ENCODE results near the gene PPFIA1.
A peak's percentile ranks its signal among the peaks of the same experiment; 100 is the strongest.
"Not testable (repeated sequence)": the region's sequence is repeated elsewhere in the genome, so short reads cannot be mapped to it uniquely, and the experiment has no call there.

PPFIA1 gene

GRCh38 chr11:70381350-70381749, 110.9 kb downstream of the PPFIA1 start:
- no peak overlapping the region for H3K4me3 ChIP-seq (ENCODE audit: low read length in 2 of 2)
- no peaks in the 10 kb centered on the region for H3K9me3 ChIP-seq (ENCODE audit: control insufficient read depth in 2 of 2, low read length in 2 of 2)
- H3K4me1 ChIP-seq (ENCODE audit: control insufficient read depth in 2 of 2, insufficient read depth in 2 of 2, low read length in 2 of 2): no peaks in the 10 kb centered on the region
- no peak overlapping the region for H3K27ac ChIP-seq (ENCODE audit: low read depth in 2 of 2, low read length in 2 of 2)
- no peak overlapping the region for H3K9ac ChIP-seq (ENCODE audit: low read depth in 1 of 2, low read length in 2 of 2)
- no peaks in the 10 kb centered on the region for H3K27me3 ChIP-seq (ENCODE audit: control insufficient read depth in 2 of 2, insufficient read depth in 2 of 2, low read length in 2 of 2)
- peaks cover 33 to 67% of the 10 kb centered on the region in 2 donors for H3K36me3 ChIP-seq (ENCODE audit: control insufficient read depth in 2 of 2, insufficient read depth in 2 of 2, low read length in 2 of 2)

- Histone ChIP-seq H3K9me3 (ENCODE audit: control insufficient read depth in 2 of 2, low read length in 2 of 2) (no peaks in the 10 kb centered on the region), H3K27me3 (ENCODE audit: control insufficient read depth in 2 of 2, insufficient read depth in 2 of 2, low read length in 2 of 2) (no peaks in the 10 kb centered on the region), H3K4me3 (ENCODE audit: low read length in 2 of 2) (no peak overlapping the region), H3K36me3 (ENCODE audit: control insufficient read depth in 2 of 2, insufficient read depth in 2 of 2, low read length in 2 of 2) (peaks cover 29 to 59% of the 10 kb centered on the region in 2 donors), H3K9ac (ENCODE audit: low read depth in 1 of 2, low read length in 2 of 2) (no peak overlapping the region), H3K4me1 (ENCODE audit: control insufficient read depth in 2 of 2, insufficient read depth in 2 of 2, low read length in 2 of 2) (no peaks in the 10 kb centered on the region), H3K27ac (ENCODE audit: low read depth in 2 of 2, low read length in 2 of 2) (no peak overlapping the region)
These were observed 111.7 kb downstream of the PPFIA1 start for GRCh38 chr11:70381872-70382861.

GRCh38 chr11:70383664-70384565, 113.4 kb downstream of the PPFIA1 start:
- no peak overlapping the region for H3K27ac ChIP-seq (ENCODE audit: low read depth in 2 of 2, low read length in 2 of 2)
- H3K4me1 ChIP-seq (ENCODE audit: control insufficient read depth in 2 of 2, insufficient read depth in 2 of 2, low read length in 2 of 2): no peaks in the 10 kb centered on the region
- no peak overlapping the region for H3K9ac ChIP-seq (ENCODE audit: low read depth in 1 of 2, low read length in 2 of 2)
- H3K27me3 ChIP-seq (ENCODE audit: control insufficient read depth in 2 of 2, insufficient read depth in 2 of 2, low read length in 2 of 2): no peaks in the 10 kb centered on the region
- H3K36me3 ChIP-seq (ENCODE audit: control insufficient read depth in 2 of 2, insufficient read depth in 2 of 2, low read length in 2 of 2): peaks cover 12 to 46% of the 10 kb centered on the region in 2 donors
- no peak overlapping the region for H3K4me3 ChIP-seq (ENCODE audit: low read length in 2 of 2)
- no peaks in the 10 kb centered on the region for H3K9me3 ChIP-seq (ENCODE audit: control insufficient read depth in 2 of 2, low read length in 2 of 2)

GRCh38 chr11:70384566-70385152, 114.2 kb downstream of the PPFIA1 start:
- no peaks in the 10 kb centered on the region for H3K27me3 ChIP-seq (ENCODE audit: control insufficient read depth in 2 of 2, insufficient read depth in 2 of 2, low read length in 2 of 2)
- no peak overlapping the region for H3K4me3 ChIP-seq (ENCODE audit: low read length in 2 of 2)
- H3K9ac ChIP-seq (ENCODE audit: low read depth in 1 of 2, low read length in 2 of 2): no peak overlapping the region
- H3K9me3 ChIP-seq (ENCODE audit: control insufficient read depth in 2 of 2, low read length in 2 of 2): no peaks in the 10 kb centered on the region
- no peaks in the 10 kb centered on the region for H3K4me1 ChIP-seq (ENCODE audit: control insufficient read depth in 2 of 2, insufficient read depth in 2 of 2, low read length in 2 of 2)
- peaks cover 10 to 44% of the 10 kb centered on the region in 2 donors for H3K36me3 ChIP-seq (ENCODE audit: control insufficient read depth in 2 of 2, insufficient read depth in 2 of 2, low read length in 2 of 2)
- H3K27ac ChIP-seq (ENCODE audit: low read depth in 2 of 2, low read length in 2 of 2): no peak overlapping the region

- Histone ChIP-seq H3K27me3 (ENCODE audit: control insufficient read depth in 2 of 2, insufficient read depth in 2 of 2, low read length in 2 of 2) (no peaks in the 10 kb centered on the region), H3K4me3 (ENCODE audit: low read length in 2 of 2) (no peak overlapping the region), H3K27ac (ENCODE audit: low read depth in 2 of 2, low read length in 2 of 2) (no peak overlapping the region), H3K4me1 (ENCODE audit: control insufficient read depth in 2 of 2, insufficient read depth in 2 of 2, low read length in 2 of 2) (no peaks in the 10 kb centered on the region), H3K9ac (ENCODE audit: low read depth in 1 of 2, low read length in 2 of 2) (no peak overlapping the region), H3K36me3 (ENCODE audit: control insufficient read depth in 2 of 2, insufficient read depth in 2 of 2, low read length in 2 of 2) (peaks cover 8 to 25% of the 10 kb centered on the region in 2 donors), H3K9me3 (ENCODE audit: control insufficient read depth in 2 of 2, low read length in 2 of 2) (no peaks in the 10 kb centered on the region)
These were observed 117.1 kb downstream of the PPFIA1 start for GRCh38 chr11:70387564-70387963.

- no peak overlapping the region for H3K27ac ChIP-seq (ENCODE audit: low read depth in 2 of 2, low read length in 2 of 2)
- H3K36me3 ChIP-seq (ENCODE audit: control insufficient read depth in 2 of 2, insufficient read depth in 2 of 2, low read length in 2 of 2): peaks cover 3 to 14% of the 10 kb centered on the region in 2 donors
- H3K9me3 ChIP-seq (ENCODE audit: control insufficient read depth in 2 of 2, low read length in 2 of 2): no peaks in the 10 kb centered on the region
- H3K27me3 ChIP-seq (ENCODE audit: control insufficient read depth in 2 of 2, insufficient read depth in 2 of 2, low read length in 2 of 2): peaks cover 0 to 2% of the 10 kb centered on the region in 2 donors
- no peaks in the 10 kb centered on the region for H3K4me1 ChIP-seq (ENCODE audit: control insufficient read depth in 2 of 2, insufficient read depth in 2 of 2, low read length in 2 of 2)
- H3K4me3 ChIP-seq (ENCODE audit: low read length in 2 of 2): no peak overlapping the region
- no peak overlapping the region for H3K9ac ChIP-seq (ENCODE audit: low read depth in 1 of 2, low read length in 2 of 2)
These were observed 118.7 kb downstream of the PPFIA1 start for GRCh38 chr11:70389201-70389600.

GRCh38 chr11:70390882-70391281, 120.4 kb downstream of the PPFIA1 start:
- H3K4me1 ChIP-seq (ENCODE audit: control insufficient read depth in 2 of 2, insufficient read depth in 2 of 2, low read length in 2 of 2); H3K36me3 ChIP-seq (ENCODE audit: control insufficient read depth in 2 of 2, insufficient read depth in 2 of 2, low read length in 2 of 2); H3K27ac ChIP-seq (ENCODE audit: low read depth in 2 of 2, low read length in 2 of 2); H3K27me3 ChIP-seq (ENCODE audit: control insufficient read depth in 2 of 2, insufficient read depth in 2 of 2, low read length in 2 of 2); H3K4me3 ChIP-seq (ENCODE audit: low read length in 2 of 2); H3K9ac ChIP-seq (ENCODE audit: low read depth in 1 of 2, low read length in 2 of 2); H3K9me3 ChIP-seq (ENCODE audit: control insufficient read depth in 2 of 2, low read length in 2 of 2): not testable (repeated sequence)

GRCh38 chr11:70394211-70394950, 123.9 kb downstream of the PPFIA1 start:
- H3K27ac ChIP-seq (ENCODE audit: low read depth in 2 of 2, low read length in 2 of 2): no peak overlapping the region
- H3K4me3 ChIP-seq (ENCODE audit: low read length in 2 of 2): no peak overlapping the region
- peaks cover 12 to 13% of the 10 kb centered on the region in 2 donors for H3K4me1 ChIP-seq (ENCODE audit: control insufficient read depth in 2 of 2, insufficient read depth in 2 of 2, low read length in 2 of 2)
- H3K27me3 ChIP-seq (ENCODE audit: control insufficient read depth in 2 of 2, insufficient read depth in 2 of 2, low read length in 2 of 2): peaks cover 0 to 2% of the 10 kb centered on the region in 2 donors
- no peaks in the 10 kb centered on the region for H3K36me3 ChIP-seq (ENCODE audit: control insufficient read depth in 2 of 2, insufficient read depth in 2 of 2, low read length in 2 of 2)
- no peak overlapping the region for H3K9ac ChIP-seq (ENCODE audit: low read depth in 1 of 2, low read length in 2 of 2)
- no peaks in the 10 kb centered on the region for H3K9me3 ChIP-seq (ENCODE audit: control insufficient read depth in 2 of 2, low read length in 2 of 2)

GRCh38 chr11:70397336-70397982, 127.0 kb downstream of the PPFIA1 start:
- no peaks in the 10 kb centered on the region for H3K36me3 ChIP-seq (ENCODE audit: control insufficient read depth in 2 of 2, insufficient read depth in 2 of 2, low read length in 2 of 2)
- peaks cover 16 to 21% of the 10 kb centered on the region in 2 donors for H3K4me1 ChIP-seq (ENCODE audit: control insufficient read depth in 2 of 2, insufficient read depth in 2 of 2, low read length in 2 of 2)
- no peaks in the 10 kb centered on the region for H3K9me3 ChIP-seq (ENCODE audit: control insufficient read depth in 2 of 2, low read length in 2 of 2)
- peaks cover 0 to 2% of the 10 kb centered on the region in 2 donors for H3K27me3 ChIP-seq (ENCODE audit: control insufficient read depth in 2 of 2, insufficient read depth in 2 of 2, low read length in 2 of 2)
- peak overlapping the region; percentile 65 to 77 for H3K4me3 ChIP-seq (ENCODE audit: low read length in 2 of 2)
- H3K27ac ChIP-seq (ENCODE audit: low read depth in 2 of 2, low read length in 2 of 2): peak overlapping the region; percentile 76
- peak overlapping the region; percentile 2 to 84 for H3K9ac ChIP-seq (ENCODE audit: low read depth in 1 of 2, low read length in 2 of 2)
